Fibroblast of lung (primary cell): ENCODE data around the gene EDC4. TPM values are rescaled to one million over a fixed set of nuclear protein-coding genes. Genes with fewer than 3 reads are reported as not detected.

Experiments used
- DNase-seq, 2 donors: peaks; one replicate each; pipeline versions ENCODE4 v3.0.0 to v3.0.0-alpha.2; 2010; ENCODE audit warnings: low read depth in 2 of 2
- H2AFZ ChIP-seq: 2 replicates; pipeline ENCODE4 v1.5.1; 2012; ENCODE audit warnings: low read length, control low read depth, inconsistent platforms
- H3K27ac ChIP-seq: 2 replicates; pipeline ENCODE4 v1.5.1; 2011; ENCODE audit warnings: low read length, control low read depth; ENCODE audit not compliant: insufficient read depth
- H3K27me3 ChIP-seq: 2 replicates; pipeline ENCODE4 v1.5.1; 2011; ENCODE audit warnings: mild to moderate bottlenecking, low read length; ENCODE audit not compliant: control insufficient read depth, insufficient read depth
- H3K36me3 ChIP-seq: 2 replicates; pipeline ENCODE4 v1.5.1; 2011; ENCODE audit warnings: low read length; ENCODE audit not compliant: control insufficient read depth, insufficient read depth
- H3K4me1 ChIP-seq: 2 replicates; pipeline ENCODE4 v1.5.1; 2011; ENCODE audit warnings: low read length; ENCODE audit not compliant: control insufficient read depth, insufficient read depth; ENCODE audit errors: extremely low read depth
- H3K4me2 ChIP-seq: 2 replicates; pipeline ENCODE4 v1.5.1; 2011; ENCODE audit warnings: low read length, control low read depth; ENCODE audit not compliant: insufficient read depth; ENCODE audit errors: extremely low read depth
- H3K4me3 ChIP-seq, 4 experiments: fragments of 200-600 bp in 1 of 4; sonication (generic) in 1 of 4; replicated peaks in 1 of 4; 2 replicates each; pipeline ENCODE4 v1.5.1; 2011 to 2016; ENCODE audit warnings: low read length in 4 of 4, low read depth in 3 of 4, mild to moderate bottlenecking in 3 of 4, control low read depth in 2 of 4, inconsistent platforms in 1 of 4, mixed read lengths in 1 of 4; ENCODE audit not compliant: insufficient read depth in 1 of 4; ENCODE audit errors: control extremely low read depth in 1 of 4
- H3K79me2 ChIP-seq: 2 replicates; pipeline ENCODE4 v1.5.1; 2012; ENCODE audit warnings: mild to moderate bottlenecking, low read length, inconsistent platforms; ENCODE audit not compliant: control insufficient read depth, insufficient read depth
- H3K9ac ChIP-seq: 2 replicates; pipeline ENCODE4 v1.5.1; 2011; ENCODE audit warnings: mild to moderate bottlenecking, low read length, control low read depth; ENCODE audit not compliant: insufficient read depth
- H3K9me3 ChIP-seq: 2 replicates; pipeline ENCODE4 v1.5.1; 2012; ENCODE audit warnings: low read depth, low read length; ENCODE audit not compliant: control insufficient read depth, insufficient read depth
- H4K20me1 ChIP-seq: 2 replicates; pipeline ENCODE4 v1.5.1; 2011; ENCODE audit warnings: low read length; ENCODE audit not compliant: control insufficient read depth, insufficient read depth; ENCODE audit errors: extremely low read depth
- CTCF ChIP-seq, 2 donors: IDR thresholded peaks in 1 of 2; conservative IDR thresholded peaks in 1 of 2; 1 replicate in 1 of 2; 2 replicates in 1 of 2; pipeline ENCODE4 v1.5.1; 2011 to 2012; ENCODE audit warnings: low read length in 2 of 2, control low read depth in 1 of 2, inconsistent platforms in 1 of 2, low read depth in 1 of 2, mild to moderate bottlenecking in 1 of 2
- EZH2 ChIP-seq: IDR thresholded peaks from 2 replicates; pipeline ENCODE4 v1.5.1; 2012; ENCODE audit warnings: low read length, control low read depth, mild to moderate bottlenecking; ENCODE audit errors: missing control alignments
- polyA plus RNA-seq, 2 donors: library from polyadenylated mRNA; depleted of rRNA in 1 of 2; stranded (reverse) in 1 of 2; unstranded in 1 of 2; fragments of >200 nt; gene quantifications; 2 replicates each; pipeline ENCODE4 v1.2.1, GENCODE V29; 2011 to 2012; ENCODE audit warnings: missing spikeins in 1 of 2
- total RNA-seq: library from RNA; depleted of rRNA; stranded (reverse); fragments of >200 nt; gene quantifications from 2 replicates; pipeline ENCODE4 v1.2.1, GENCODE V29; 2014

Gene EDC4
- total and polyA plus RNA-seq, 2 donors (not counting 1 experiment from before 2014, with no cell fraction given): 27.4 to 49.4 TPM

- Histone ChIP-seq H3K36me3 (peaks cover 5% of the 10 kb centered on the region), H3K9me3 (no peaks in the 10 kb centered on the region), H3K4me1 (no peaks in the 10 kb centered on the region), H3K27ac (no peak overlapping the region), H3K4me2 (no peak overlapping the region), H2AFZ (no peak overlapping the region), H3K27me3 (no peaks in the 10 kb centered on the region), H3K79me2 (peaks cover 8% of the 10 kb centered on the region), H3K4me3 (no peak overlapping the region), H4K20me1 (no peaks in the 10 kb centered on the region), H3K9ac (no peak overlapping the region)
- TF ChIP-seq CTCF (conservative IDR thresholded peaks at IDR 0.05 in 1 of 2, IDR thresholded peaks at IDR 0.05 in 1 of 2; ENCODE audit: low read depth in 1 of 2, low read length in 2 of 2): no peak
- no peak for TF ChIP-seq EZH2
- DNase-seq: peak in 1 of 2 donors; percentile 25
These were observed 50.7 kb downstream of the EDC4 start for GRCh38 chr16:67923414-67924116.

- H2AFZ ChIP-seq: no peak overlapping the region
- no peaks in the 10 kb centered on the region for H3K9me3 ChIP-seq
- no peaks in the 10 kb centered on the region for H3K27me3 ChIP-seq
- TF ChIP-seq EZH2 (no peak), CTCF (conservative IDR thresholded peaks at IDR 0.05 in 1 of 2, IDR thresholded peaks at IDR 0.05 in 1 of 2; ENCODE audit: low read depth in 1 of 2, low read length in 2 of 2) (no peak)
- no peak overlapping the region for H3K9ac ChIP-seq
- H3K79me2 ChIP-seq: peaks cover 3% of the 10 kb centered on the region
- no peaks in the 10 kb centered on the region for H4K20me1 ChIP-seq
- no peak overlapping the region for H3K4me3 ChIP-seq
- no peak overlapping the region for H3K27ac ChIP-seq
- H3K4me1 ChIP-seq: no peaks in the 10 kb centered on the region
- no peak for DNase-seq
- peaks cover 8% of the 10 kb centered on the region for H3K36me3 ChIP-seq
- no peak overlapping the region for H3K4me2 ChIP-seq
These were observed 51.5 kb downstream of the EDC4 start for GRCh38 chr16:67924140-67924906.

- no peak overlapping the region for H3K9ac ChIP-seq
- H3K27ac ChIP-seq: no peak overlapping the region
- TF ChIP-seq CTCF (conservative IDR thresholded peaks at IDR 0.05 in 1 of 2, IDR thresholded peaks at IDR 0.05 in 1 of 2; ENCODE audit: low read depth in 1 of 2, low read length in 2 of 2) (peak in 1 of 2 donors; percentile 14), EZH2 (no peak)
- H3K9me3 ChIP-seq: no peaks in the 10 kb centered on the region
- H4K20me1 ChIP-seq: no peaks in the 10 kb centered on the region
- H3K27me3 ChIP-seq: no peaks in the 10 kb centered on the region
- H2AFZ ChIP-seq: no peak overlapping the region
- DNase-seq: no peak
- no peak overlapping the region for H3K4me2 ChIP-seq
- H3K4me3 ChIP-seq: no peak overlapping the region
- H3K36me3 ChIP-seq: peaks cover 9% of the 10 kb centered on the region
- no peaks in the 10 kb centered on the region for H3K4me1 ChIP-seq
- H3K79me2 ChIP-seq: no peaks in the 10 kb centered on the region
These were observed 53.4 kb downstream of the EDC4 start for GRCh38 chr16:67926181-67926750.
